Parietal lobe (tissue), 1 donor: ENCODE data around the gene PRDM7. TPM values are rescaled to one million over a fixed set of nuclear protein-coding genes. Genes with fewer than 3 reads are reported as not detected.

Source experiments
- total RNA-seq: library from RNA; depleted of rRNA; stranded (reverse); fragments of >200 nt; gene quantifications from one replicate; pipeline ENCODE4 v1.2.3, GENCODE V29; 2014

Gene PRDM7
- total RNA-seq: not detected

DNA sequence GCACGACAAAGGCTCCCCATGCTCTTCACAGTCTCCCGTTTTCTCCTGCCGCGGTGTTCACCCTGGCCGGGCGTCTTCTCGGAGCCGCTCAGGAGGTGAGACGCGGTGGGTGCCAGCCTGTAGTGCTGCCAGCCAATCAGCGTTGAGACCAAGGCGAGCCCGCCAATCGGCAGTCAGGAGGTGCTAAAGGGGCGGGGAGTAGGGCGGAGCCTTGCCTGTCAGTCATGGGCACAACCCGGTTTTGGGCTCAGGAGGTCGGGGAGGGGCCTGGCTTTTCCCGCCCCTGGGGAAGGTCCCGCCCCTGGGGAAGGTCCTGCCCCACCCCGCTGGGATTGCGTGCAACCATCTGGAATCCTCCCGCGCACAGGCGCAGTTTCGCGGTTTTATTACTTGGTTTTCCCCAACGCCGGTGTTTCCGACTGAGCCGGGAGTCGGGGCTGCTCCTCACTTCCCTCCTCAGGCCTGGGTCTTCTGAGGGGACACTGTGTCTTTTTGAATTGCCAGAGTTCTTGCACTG is at the start of gene PRDM7:
Gene PRDM7 (minus strand): TSS at position 92 of the 517 bp plus-strand sequence. CDS start 1,421 bp downstream, outside the sequence.

DNA sequence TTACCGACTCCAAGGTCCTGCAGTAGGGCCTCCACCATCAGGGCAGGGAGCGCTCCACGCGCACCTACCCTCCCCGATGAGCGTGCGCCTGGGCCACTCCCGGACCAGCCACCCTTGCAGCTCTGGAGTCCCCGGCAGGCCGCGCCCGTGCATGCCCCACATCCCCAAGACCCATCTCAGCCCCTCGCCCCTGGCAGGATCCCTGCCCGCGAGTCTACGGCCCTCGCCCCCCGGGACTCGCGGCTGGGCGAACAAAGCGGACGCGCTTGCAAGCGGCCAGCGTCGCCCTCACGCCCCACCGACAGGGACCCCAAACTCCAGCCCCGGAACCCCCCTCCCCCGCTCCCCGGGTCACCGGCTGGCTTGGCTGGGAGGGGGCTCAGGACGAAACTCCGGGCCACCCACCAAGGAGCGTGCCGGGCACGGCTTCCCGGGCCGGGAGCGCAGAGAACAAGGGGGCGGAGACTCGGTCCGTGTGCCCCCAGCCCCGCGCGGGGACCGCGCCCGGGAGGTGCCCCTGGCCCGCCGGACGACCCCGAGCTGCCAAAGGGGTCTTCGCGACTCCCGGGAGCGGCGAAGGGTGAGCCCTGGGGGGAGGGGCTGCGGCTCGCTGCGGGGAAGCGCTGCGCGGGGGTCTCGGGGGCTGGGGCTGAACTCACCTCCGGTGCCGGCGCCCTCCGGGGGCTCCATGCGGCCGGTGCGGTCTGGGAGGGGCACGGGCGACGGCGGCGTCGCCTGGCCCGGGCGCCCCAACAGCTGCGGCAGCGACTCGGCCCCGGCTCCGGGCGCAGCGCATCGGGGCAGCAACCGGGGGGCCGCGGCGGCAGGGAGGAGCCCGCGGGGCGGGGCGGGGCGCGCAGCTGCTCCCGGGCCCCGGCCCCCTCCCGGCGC is 58.2 kb downstream of the PRDM7 start, which contains the start of gene DBNDD1:
Gene DBNDD1 (minus strand): TSS at position 805 of the 891 bp plus-strand sequence. CDS start 115 bp downstream, at position 690.

Other genes starting within 250 kb of the PRDM7 start
- 33.5 TPM for gene SPIRE2, start 248.9 kb downstream of the PRDM7 start, total RNA-seq
- 186 TPM for gene TCF25, start 203.7 kb downstream of the PRDM7 start, total RNA-seq
- gene MC1R, start 158.5 kb downstream of the PRDM7 start, total RNA-seq: 10.3 TPM
- gene TUBB3, start 154.0 kb downstream of the PRDM7 start, total RNA-seq: 2,642 TPM
- gene DEF8, start 128.6 kb downstream of the PRDM7 start, total RNA-seq: 76.4 TPM
- 22.5 TPM for gene DBNDD1, start 57.9 kb downstream of the PRDM7 start, total RNA-seq